Spleen (tissue), 11 donors: Measurements from ENCODE around the gene ESYT2. TPM values are rescaled to one million over a fixed set of nuclear protein-coding genes. Genes with fewer than 3 reads are reported as not detected.

Experiments used
- DNase-seq: peaks from one replicate; pipeline ENCODE4 v3.0.0-alpha.2; 2020
- H3K27ac ChIP-seq, 8 donors: fragments of 200-600 bp; sonication (generic) in 7 of 8; 1 replicate in 4 of 8; 2 replicates in 4 of 8; pipeline versions ENCODE4 v1.5.0 to v1.8.0; 2016 to 2021; ENCODE audit warnings: inconsistent platforms in 4 of 8, mild to moderate bottlenecking in 4 of 8, moderate library complexity in 1 of 8
- H3K27me3 ChIP-seq, 7 donors: fragments of 200-600 bp; sonication (generic) in 6 of 7; replicated peaks in 1 of 7; 1 replicate in 4 of 7; 2 replicates in 3 of 7; pipeline versions ENCODE4 v1.5.0 to v1.8.0; 2016 to 2021; ENCODE audit warnings: inconsistent platforms in 3 of 7, mild to moderate bottlenecking in 1 of 7
- H3K36me3 ChIP-seq, 6 donors: fragments of 200-600 bp; sonication (generic) in 5 of 6; 1 replicate in 4 of 6; 2 replicates in 2 of 6; pipeline versions ENCODE4 v1.5.0 to v1.8.0; 2016 to 2021; ENCODE audit warnings: inconsistent platforms in 2 of 6
- H3K4me1 ChIP-seq, 6 donors: fragments of 200-600 bp; sonication (generic) in 5 of 6; 1 replicate in 3 of 6; 2 replicates in 3 of 6; pipeline versions ENCODE4 v1.5.0 to v1.8.0; 2016 to 2021; ENCODE audit warnings: inconsistent platforms in 3 of 6
- H3K4me3 ChIP-seq, 8 donors: fragments of 200-600 bp; sonication (generic) in 7 of 8; 1 replicate in 4 of 8; 2 replicates in 4 of 8; pipeline versions ENCODE4 v1.5.0 to v1.8.0; 2016 to 2021; ENCODE audit warnings: inconsistent platforms in 4 of 8, mild to moderate bottlenecking in 4 of 8, moderate library complexity in 2 of 8
- H3K9me3 ChIP-seq, 8 donors: fragments of 200-600 bp; sonication (generic) in 7 of 8; 1 replicate in 4 of 8; 2 replicates in 4 of 8; pipeline versions ENCODE4 v1.5.0 to v1.8.0; 2016 to 2021; ENCODE audit warnings: inconsistent platforms in 4 of 8
- POLR2A ChIP-seq, 3 donors: fragments of 450-650 bp; IDR thresholded peaks; one replicate each; pipeline ENCODE4 v1.5.1; 2017; ENCODE audit warnings: antibody characterized with exemption in 3 of 3, mild to moderate bottlenecking in 1 of 3
- POLR2AphosphoS5 ChIP-seq, 3 donors: sonication (generic); formaldehyde crosslinking; IDR thresholded peaks; one replicate each; pipeline ENCODE4 v1.5.1; 2017; ENCODE audit warnings: antibody characterized with exemption in 3 of 3
- WGBS, 5 donors: extraction: QIAGEN DNeasy Blood & Tissue Kit in 3 of 5; methylation state at CpG; one replicate each; pipeline versions ENCODE4 v1.1.5 to v1.1.7; 2013 to 2018; 5-methylcytosine and 5-hydroxymethylcytosine counted together
- intact Hi-C: fragments of 100-400 bp; cut with DNase I; formaldehyde crosslinking; loops from one replicate; pipeline ENCODE4 v1.15.0; 2023; ENCODE audit warnings: low total_unique reads
- polyA plus RNA-seq, 3 donors: library from polyadenylated mRNA; stranded (reverse); fragments of 200-250 nt; gene quantifications; one replicate each; pipeline ENCODE4 v1.2.1, GENCODE V29; 2013
- total RNA-seq, 7 donors: library from RNA; depleted of rRNA in 3 of 7; stranded (reverse); fragments of >200 nt in 3 of 7; fragmentation: NEBNext Ultra II Directional in 4 of 7; extraction: Animal tissue kit (Norgen Biotek cat#: 25700) in 4 of 7; gene quantifications; one replicate each; pipeline versions ENCODE4 v1.1.0 to v1.2.1, GENCODE V29; 2016 to 2021
- TF ChIP-seq, protein P1 (sequence below), 11 experiments: fragments of 200-600 bp in 7 of 11; fragments of 450-650 bp in 4 of 11; sonication (generic) in 4 of 11; IDR thresholded peaks in 8 of 11; conservative IDR thresholded peaks in 3 of 11; 1 replicate in 7 of 11; 2 replicates in 4 of 11; pipeline versions ENCODE4 v1.4.0 to v1.8.0; 2016 to 2021; ENCODE audit warnings: antibody characterized with exemption in 11 of 11, inconsistent platforms in 4 of 11, mild to moderate bottlenecking in 1 of 11
- donor health status: healthy with polysubstance abuse.
- donor health status: DM: no; HTN: no; CAD: no; lungs with moderate emphysema.
- donor health status: DM: no; HTN: no; CAD: no.
- donor health status: Bipolar disorder and iron deficiency.
- donor health status: healthy.
- donor health status: DM: no; HTN: no; CAD: no.
- donor health status: DM: yes; HTN: yes; CAD: no.

Gene ESYT2
- total and polyA plus RNA-seq, 10 donors, result 6.6 to 61.0 (median 45.9) TPM

GRCh38 chr7:158798741-158799140 lies 30.6 kb downstream of the ESYT2 start:
- Histone ChIP-seq H3K4me3 (no peak overlapping the region), H3K4me1 (peaks cover 0 to 24% (median 13%) of the 10 kb centered on the region in 6 donors), H3K36me3 (peaks cover 0 to 45% (median 34%) of the 10 kb centered on the region in 6 donors), H3K27ac (no peak overlapping the region), H3K9me3 (no peaks in the 10 kb centered on the region), H3K27me3 (no peaks in the 10 kb centered on the region)
- no peak for DNase-seq
- no peak for TF ChIP-seq POLR2A (IDR thresholded peaks at IDR 0.05)
- TF ChIP-seq, protein P1, sequence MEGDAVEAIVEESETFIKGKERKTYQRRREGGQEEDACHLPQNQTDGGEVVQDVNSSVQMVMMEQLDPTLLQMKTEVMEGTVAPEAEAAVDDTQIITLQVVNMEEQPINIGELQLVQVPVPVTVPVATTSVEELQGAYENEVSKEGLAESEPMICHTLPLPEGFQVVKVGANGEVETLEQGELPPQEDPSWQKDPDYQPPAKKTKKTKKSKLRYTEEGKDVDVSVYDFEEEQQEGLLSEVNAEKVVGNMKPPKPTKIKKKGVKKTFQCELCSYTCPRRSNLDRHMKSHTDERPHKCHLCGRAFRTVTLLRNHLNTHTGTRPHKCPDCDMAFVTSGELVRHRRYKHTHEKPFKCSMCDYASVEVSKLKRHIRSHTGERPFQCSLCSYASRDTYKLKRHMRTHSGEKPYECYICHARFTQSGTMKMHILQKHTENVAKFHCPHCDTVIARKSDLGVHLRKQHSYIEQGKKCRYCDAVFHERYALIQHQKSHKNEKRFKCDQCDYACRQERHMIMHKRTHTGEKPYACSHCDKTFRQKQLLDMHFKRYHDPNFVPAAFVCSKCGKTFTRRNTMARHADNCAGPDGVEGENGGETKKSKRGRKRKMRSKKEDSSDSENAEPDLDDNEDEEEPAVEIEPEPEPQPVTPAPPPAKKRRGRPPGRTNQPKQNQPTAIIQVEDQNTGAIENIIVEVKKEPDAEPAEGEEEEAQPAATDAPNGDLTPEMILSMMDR (IDR thresholded peaks at IDR 0.05 in 8 of 11, conservative IDR thresholded peaks at IDR 0.05 in 3 of 11), result no peak
- intact Hi-C loops, result no loop called here
- WGBS, 5 donors, result 60 to 80% (median 77%) methylated on average over 1 of the region's 1 CpG

- TF ChIP-seq POLR2AphosphoS5 (IDR thresholded peaks at IDR 0.05) (peak in 2 of 3 donors; percentile 53 to 59), POLR2A (IDR thresholded peaks at IDR 0.05) (no peak)
- no peak for DNase-seq
- H3K36me3 ChIP-seq, result peaks cover 0 to 66% (median 41%) of the 10 kb centered on the region in 6 donors
Measured at GRCh38 chr7:158796667-158797066, 32.6 kb downstream of the ESYT2 start.

DNA sequence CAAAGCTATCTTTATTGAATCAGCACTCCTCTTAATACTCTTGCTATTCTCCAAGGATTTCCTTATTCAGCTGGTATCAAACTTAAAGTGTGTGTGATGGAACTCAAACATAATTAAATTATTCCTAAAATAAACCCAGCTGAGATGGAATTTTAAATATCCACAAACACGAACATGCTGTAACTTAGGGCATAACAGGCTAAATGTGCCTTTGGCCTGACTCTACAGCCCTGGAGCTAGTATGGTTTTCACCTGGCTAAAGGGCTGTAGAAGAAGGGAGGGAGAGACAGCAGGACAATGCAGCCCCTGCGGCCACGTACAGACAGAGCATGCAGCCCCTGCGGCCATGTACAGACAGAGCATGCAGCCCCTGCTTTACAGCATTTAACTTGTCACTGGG lies 34.0 kb downstream of the ESYT2 start:
- Histone ChIP-seq H3K4me1 (peaks cover 0 to 10% (median 0%) of the 10 kb centered on the region in 6 donors), H3K27ac (no peak overlapping the region), H3K27me3 (no peaks in the 10 kb centered on the region), H3K9me3 (no peaks in the 10 kb centered on the region), H3K4me3 (no peak overlapping the region), H3K36me3 (peaks cover 0 to 80% (median 48%) of the 10 kb centered on the region in 6 donors)
- WGBS, 5 donors, result 70 to 91% (median 74%) methylated on average over 4 of the region's 4 CpGs
- no peak for DNase-seq
- TF ChIP-seq, protein P1 (IDR thresholded peaks at IDR 0.05 in 8 of 11, conservative IDR thresholded peaks at IDR 0.05 in 3 of 11), result no peak
- TF ChIP-seq POLR2AphosphoS5 (IDR thresholded peaks at IDR 0.05), result no peak
- no peak for TF ChIP-seq POLR2A (IDR thresholded peaks at IDR 0.05)
- intact Hi-C loops, result no loop called here

More at GRCh38 chr7:158796667-158797066, 32.6 kb downstream of the ESYT2 start:
- intact Hi-C loops, result no loop called here
- Histone ChIP-seq H3K4me3 (no peak overlapping the region), H3K9me3 (no peaks in the 10 kb centered on the region), H3K4me1 (peaks cover 0 to 10% (median under 1%) of the 10 kb centered on the region in 6 donors), H3K27ac (peak overlapping the region in 3 of 8 donors; percentile 42 to 51 (median 51)), H3K27me3 (no peaks in the 10 kb centered on the region)
- WGBS, 5 donors, result 63 to 80% (median 71%) methylated on average over 16 to 23 of the region's 23 CpGs

- DNase-seq, result no peak
- Histone ChIP-seq H3K36me3 (peaks cover 0 to 96% (median 45%) of the 10 kb centered on the region in 6 donors), H3K27ac (no peak overlapping the region), H3K4me3 (no peak overlapping the region), H3K27me3 (no peaks in the 10 kb centered on the region), H3K4me1 (peaks cover 0 to 4% (median 0%) of the 10 kb centered on the region in 6 donors), H3K9me3 (no peaks in the 10 kb centered on the region)
- TF ChIP-seq POLR2AphosphoS5 (IDR thresholded peaks at IDR 0.05) (no peak), POLR2A (IDR thresholded peaks at IDR 0.05) (no peak)
- TF ChIP-seq, protein P1 (IDR thresholded peaks at IDR 0.05 in 8 of 11, conservative IDR thresholded peaks at IDR 0.05 in 3 of 11), result no peak
- intact Hi-C loops, result no loop called here
- WGBS, 5 donors, result 87 to 97% (median 96%) methylated on average over 10 of the region's 10 CpGs
Measured at GRCh38 chr7:158791107-158791506, 38.2 kb downstream of the ESYT2 start.
